Smooth muscle cell (in vitro differentiated cells): ENCODE measurements around the gene C17orf107. TPM values are rescaled to one million over a fixed set of nuclear protein-coding genes. Genes with fewer than 3 reads are reported as not detected.

Source experiments
- DNase-seq: peaks from one replicate; lab custom pipeline; 2025; ENCODE audit not compliant: unreplicated experiment; lab: John Stamatoyannopoulos, UW
- H2AFZ ChIP-seq: fragments of 200-600 bp; sonication (generic); 2 replicates; pipeline ENCODE4 v1.6.0; 2016; ENCODE audit warnings: antibody characterized with exemption, low read depth, mild to moderate bottlenecking
- H3F3A ChIP-seq: fragments of 200-600 bp; sonication (generic); 2 replicates; pipeline ENCODE4 v1.6.0; 2017; ENCODE audit warnings: antibody characterized with exemption, low read depth
- H3K27ac ChIP-seq: fragments of 200-600 bp; sonication (generic); 2 replicates; pipeline ENCODE4 v1.5.1; 2016; ENCODE audit warnings: low read depth, mild to moderate bottlenecking
- H3K27me3 ChIP-seq: fragments of 200-600 bp; sonication (generic); 2 replicates; pipeline ENCODE4 v1.6.1; 2016; ENCODE audit warnings: low read depth, mild to moderate bottlenecking
- H3K36me3 ChIP-seq: fragments of 200-600 bp; sonication (generic); 2 replicates; pipeline ENCODE4 v1.5.1; 2016; ENCODE audit warnings: low read depth
- H3K4me1 ChIP-seq: fragments of 200-600 bp; sonication (generic); 2 replicates; pipeline ENCODE4 v1.5.1; 2016; ENCODE audit warnings: low read depth
- H3K4me2 ChIP-seq: fragments of 200-600 bp; sonication (generic); 2 replicates; pipeline ENCODE4 v1.6.0; 2016; ENCODE audit warnings: mild to moderate bottlenecking
- H3K4me3 ChIP-seq: fragments of 200-600 bp; sonication (generic); 2 replicates; pipeline ENCODE4 v1.5.1; 2016; ENCODE audit warnings: mild to moderate bottlenecking
- H3K79me2 ChIP-seq: fragments of 200-600 bp; sonication (generic); 2 replicates; pipeline ENCODE4 v1.6.0; 2016; ENCODE audit warnings: low read depth, mild to moderate bottlenecking
- H3K9ac ChIP-seq: fragments of 200-600 bp; sonication (generic); 2 replicates; pipeline ENCODE4 v1.6.0; 2016; ENCODE audit warnings: low read depth
- H3K9me3 ChIP-seq: fragments of 200-600 bp; sonication (generic); replicated peaks from 2 replicates; pipeline ENCODE4 v1.5.1; 2016; ENCODE audit warnings: low read depth
- H4K20me1 ChIP-seq: fragments of 200-600 bp; sonication (generic); 2 replicates; pipeline ENCODE4 v1.6.0; 2016; ENCODE audit warnings: low read depth
- WGBS: methylation state at CpG from one replicate; pipeline ENCODE4 v1.1.7; 2016; ENCODE audit warnings: low lambda C conversion rate; 5-methylcytosine and 5-hydroxymethylcytosine counted together
- polyA plus RNA-seq: library from polyadenylated mRNA; unstranded; fragments of >200 nt; fragmentation: Nextera tagmentation; extraction: Ambion mirVana; gene quantifications from 2 replicates; pipeline ENCODE4 v1.2.1, GENCODE V29; 2016
- total RNA-seq: library from RNA; depleted of rRNA; stranded (reverse); fragments of >200 nt; gene quantifications from 2 replicates; pipeline ENCODE4 v1.2.3, GENCODE V29; 2014
- TF ChIP-seq, protein P1 (sequence below): fragments of 200-600 bp; sonication (generic); IDR thresholded peaks from 2 replicates; pipeline ENCODE4 v1.5.1; 2017; ENCODE audit warnings: borderline replicate concordance, mild to moderate bottlenecking, antibody characterized with exemption; ENCODE audit not compliant: insufficient read depth, poor library complexity, severe bottlenecking

C17orf107 gene
- total and polyA plus RNA-seq, 2 experiments from 2014 or later, result 5.0 to 10.7 TPM

DNA sequence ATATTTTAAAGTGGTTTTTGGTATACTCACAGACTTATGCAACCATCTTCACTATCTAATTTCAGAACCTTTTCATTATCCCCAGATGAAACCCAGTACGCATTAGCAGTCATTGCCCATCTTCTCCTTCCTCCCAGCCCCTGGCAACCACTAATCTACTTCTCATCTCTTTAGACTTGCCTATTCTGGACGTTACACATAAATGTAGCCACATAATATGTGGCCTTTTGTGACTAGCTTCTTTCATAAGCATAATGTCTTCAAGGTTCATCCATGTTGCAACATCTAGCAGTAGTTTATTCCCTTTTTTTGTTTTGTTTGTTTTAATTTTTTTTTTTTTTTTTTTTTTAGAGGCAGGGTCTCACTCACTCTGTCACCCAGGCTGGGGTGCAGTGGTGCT, 28.5 kb upstream of the C17orf107 start:
- WGBS, result 69% methylated on average over 2 of the region's 2 CpGs
- Histone ChIP-seq H3K27me3 (no peaks in the 10 kb centered on the region), H3K27ac (no peak overlapping the region), H3F3A (no peaks in the 10 kb centered on the region), H3K4me1 (no peaks in the 10 kb centered on the region), H3K9ac (no peak overlapping the region), H3K4me3 (no peak overlapping the region), H4K20me1 (peaks cover 64% of the 10 kb centered on the region), H3K9me3 (no peaks in the 10 kb centered on the region), H3K36me3 (no peaks in the 10 kb centered on the region), H3K4me2 (no peak overlapping the region), H2AFZ (no peak overlapping the region), H3K79me2 (peaks cover 9% of the 10 kb centered on the region)
- TF ChIP-seq, protein P1, sequence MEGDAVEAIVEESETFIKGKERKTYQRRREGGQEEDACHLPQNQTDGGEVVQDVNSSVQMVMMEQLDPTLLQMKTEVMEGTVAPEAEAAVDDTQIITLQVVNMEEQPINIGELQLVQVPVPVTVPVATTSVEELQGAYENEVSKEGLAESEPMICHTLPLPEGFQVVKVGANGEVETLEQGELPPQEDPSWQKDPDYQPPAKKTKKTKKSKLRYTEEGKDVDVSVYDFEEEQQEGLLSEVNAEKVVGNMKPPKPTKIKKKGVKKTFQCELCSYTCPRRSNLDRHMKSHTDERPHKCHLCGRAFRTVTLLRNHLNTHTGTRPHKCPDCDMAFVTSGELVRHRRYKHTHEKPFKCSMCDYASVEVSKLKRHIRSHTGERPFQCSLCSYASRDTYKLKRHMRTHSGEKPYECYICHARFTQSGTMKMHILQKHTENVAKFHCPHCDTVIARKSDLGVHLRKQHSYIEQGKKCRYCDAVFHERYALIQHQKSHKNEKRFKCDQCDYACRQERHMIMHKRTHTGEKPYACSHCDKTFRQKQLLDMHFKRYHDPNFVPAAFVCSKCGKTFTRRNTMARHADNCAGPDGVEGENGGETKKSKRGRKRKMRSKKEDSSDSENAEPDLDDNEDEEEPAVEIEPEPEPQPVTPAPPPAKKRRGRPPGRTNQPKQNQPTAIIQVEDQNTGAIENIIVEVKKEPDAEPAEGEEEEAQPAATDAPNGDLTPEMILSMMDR, result no peak
- DNase-seq, result no peak

DNA sequence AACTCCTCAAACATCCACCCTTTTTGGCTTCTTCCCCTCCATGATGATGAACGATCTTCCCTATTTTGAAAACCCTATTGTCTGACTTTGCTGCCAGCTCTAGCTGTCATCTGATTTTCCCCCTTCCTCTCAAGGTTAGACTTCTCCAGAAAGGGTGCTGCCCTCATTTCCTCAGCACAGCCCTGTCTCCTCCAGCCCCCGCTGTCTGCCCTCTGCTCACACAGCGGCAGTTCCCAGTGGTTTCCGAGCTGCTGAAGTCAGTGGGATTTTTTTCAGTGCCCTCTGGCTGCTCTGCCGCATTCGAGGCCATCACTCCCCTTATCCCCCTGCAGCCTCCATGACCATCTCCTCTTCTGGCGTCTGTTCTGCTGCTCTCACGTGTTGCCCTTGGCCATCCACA, 26.6 kb upstream of the C17orf107 start:
- H3K27me3 ChIP-seq, result no peaks in the 10 kb centered on the region
- no peaks in the 10 kb centered on the region for H3K4me1 ChIP-seq
- H3K9ac ChIP-seq, result no peak overlapping the region
- H3K4me2 ChIP-seq, result no peak overlapping the region
- H3K9me3 ChIP-seq, result no peaks in the 10 kb centered on the region
- WGBS, result 76% methylated on average over 8 of the region's 8 CpGs
- TF ChIP-seq, protein P1, result no peak
- no peaks in the 10 kb centered on the region for H3K36me3 ChIP-seq
- no peak overlapping the region for H3K27ac ChIP-seq
- peaks cover 72% of the 10 kb centered on the region for H4K20me1 ChIP-seq
- no peak overlapping the region for H3K4me3 ChIP-seq
- H3K79me2 ChIP-seq, result peaks cover 8% of the 10 kb centered on the region
- no peak for DNase-seq
- H2AFZ ChIP-seq, result no peak overlapping the region
- H3F3A ChIP-seq, result no peaks in the 10 kb centered on the region

DNA sequence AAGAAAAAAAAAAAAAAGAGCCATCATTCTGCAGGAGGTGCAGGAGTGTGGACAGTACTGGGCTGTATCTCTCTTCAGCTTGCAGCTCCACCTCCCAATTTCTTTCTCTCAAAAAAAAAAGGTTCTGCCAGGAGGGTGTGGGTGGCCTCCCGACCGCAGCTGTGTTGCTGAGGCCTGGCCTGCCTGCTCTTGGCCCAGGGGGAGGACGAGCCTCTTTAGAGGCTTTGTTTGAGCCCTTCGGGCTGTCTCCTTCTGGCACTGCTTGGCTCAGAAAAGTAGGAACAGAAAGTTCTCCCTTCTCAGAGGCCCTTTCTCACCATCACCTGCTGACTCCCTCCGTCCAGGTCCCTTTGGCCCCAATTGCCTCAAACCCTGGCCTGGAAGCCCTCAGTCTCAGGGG, 22.2 kb upstream of the C17orf107 start:
- Histone ChIP-seq H3F3A (no peaks in the 10 kb centered on the region), H3K4me1 (no peaks in the 10 kb centered on the region), H3K9me3 (no peaks in the 10 kb centered on the region), H3K27me3 (no peaks in the 10 kb centered on the region), H3K4me2 (no peak overlapping the region), H3K79me2 (peaks cover 8% of the 10 kb centered on the region), H3K4me3 (no peak overlapping the region), H2AFZ (no peak overlapping the region), H4K20me1 (peaks cover 47% of the 10 kb centered on the region), H3K36me3 (no peaks in the 10 kb centered on the region), H3K27ac (no peak overlapping the region), H3K9ac (no peak overlapping the region)
- WGBS, result 49% methylated on average over 5 of the region's 5 CpGs
- no peak for DNase-seq
- TF ChIP-seq, protein P1, result no peak

DNA sequence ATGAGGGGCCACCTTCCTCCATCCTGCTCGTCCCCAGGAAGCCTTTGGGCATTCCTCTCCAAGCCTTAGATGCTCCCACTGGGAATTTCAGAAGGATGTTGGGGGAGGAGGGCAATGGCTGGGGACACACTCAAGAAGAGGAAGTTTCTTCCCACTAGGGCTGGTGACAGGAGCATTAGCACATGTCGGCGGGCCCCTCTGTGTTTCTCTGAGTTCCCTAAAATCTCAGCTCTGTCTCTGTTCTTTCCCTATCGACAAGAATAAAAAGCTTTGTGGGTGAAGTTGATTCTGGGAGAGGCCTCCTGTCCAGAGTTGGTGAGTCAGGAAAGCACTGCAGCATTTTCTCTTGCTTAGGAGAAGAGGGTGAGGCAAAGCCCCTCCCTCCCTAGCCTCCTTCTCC, 19.7 kb upstream of the C17orf107 start:
- Histone ChIP-seq H2AFZ (no peak overlapping the region), H3F3A (no peaks in the 10 kb centered on the region), H3K27me3 (no peaks in the 10 kb centered on the region), H3K9ac (no peak overlapping the region), H3K79me2 (peaks cover 8% of the 10 kb centered on the region), H3K4me2 (no peak overlapping the region), H4K20me1 (peaks cover 35% of the 10 kb centered on the region), H3K36me3 (no peaks in the 10 kb centered on the region), H3K27ac (no peak overlapping the region), H3K4me1 (no peaks in the 10 kb centered on the region), H3K9me3 (no peaks in the 10 kb centered on the region), H3K4me3 (no peak overlapping the region)
- 84% methylated on average over 4 of the region's 4 CpGs for WGBS
- TF ChIP-seq, protein P1, result no peak
- DNase-seq, result no peak
